Bone marrow (tissue), 2 donors: ENCODE measurements around the gene TOM1L2.
"Not testable (repeated sequence)": the region's sequence is repeated elsewhere in the genome, so short reads cannot be mapped to it uniquely, and the experiment has no call there.

Experiments
- DNase-seq, 2 donors: peaks; one replicate each; lab custom pipeline; 2025; lab: John Stamatoyannopoulos, UW

Gene TOM1L2

GRCh38 chr17:17924131-17924856 lies 47.9 kb downstream of the TOM1L2 start:
- DNase-seq = no peak

GRCh38 chr17:17922070-17922614 lies 50.1 kb downstream of the TOM1L2 start:
- no peak for DNase-seq

DNA sequence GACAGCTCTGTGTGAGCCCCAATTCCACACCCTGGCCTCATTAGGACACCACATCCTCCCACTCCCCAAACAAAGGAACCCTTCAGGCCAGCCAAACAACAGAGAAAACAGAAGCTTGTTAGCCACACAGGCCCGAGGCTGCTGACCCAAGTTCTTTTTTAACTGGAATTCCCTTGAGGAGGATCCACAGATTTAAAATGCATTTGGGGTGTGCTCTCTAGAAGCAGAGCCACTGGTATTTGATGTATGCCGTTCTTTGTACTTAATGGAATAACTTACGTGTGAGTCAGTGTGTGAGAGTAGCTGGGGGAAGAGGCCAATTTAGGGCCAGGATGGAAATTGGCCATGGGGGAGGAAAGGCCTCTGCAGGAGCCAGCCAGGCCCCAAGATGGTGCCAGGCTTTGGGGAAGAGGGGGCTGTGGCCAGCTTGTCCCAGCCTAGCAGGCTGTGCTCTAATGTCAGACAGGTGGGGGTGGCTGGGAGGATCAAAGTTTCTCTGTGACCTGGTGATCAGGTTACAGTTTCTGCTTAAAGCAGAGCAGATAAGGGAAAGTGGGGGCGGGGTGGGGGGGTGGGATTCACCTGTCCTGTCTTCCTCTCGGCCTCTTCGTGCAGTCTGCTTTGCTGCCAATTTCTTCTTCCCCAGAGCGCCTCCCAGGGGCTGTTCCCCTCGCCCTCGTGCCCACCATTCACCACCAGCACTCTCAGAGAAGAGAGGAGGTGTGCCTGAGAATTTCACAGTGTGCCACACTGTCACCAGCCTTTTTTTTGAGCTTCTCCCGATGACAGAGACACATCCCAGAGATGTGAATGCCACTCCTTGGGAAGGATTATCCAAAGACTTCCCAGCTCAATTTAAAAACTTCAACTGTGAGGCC lies 50.8 kb downstream of the TOM1L2 start:
- no peak for DNase-seq

GRCh38 chr17:17919169-17920107 lies 52.8 kb downstream of the TOM1L2 start:
- peak; percentile 7 to 68 for DNase-seq

DNA sequence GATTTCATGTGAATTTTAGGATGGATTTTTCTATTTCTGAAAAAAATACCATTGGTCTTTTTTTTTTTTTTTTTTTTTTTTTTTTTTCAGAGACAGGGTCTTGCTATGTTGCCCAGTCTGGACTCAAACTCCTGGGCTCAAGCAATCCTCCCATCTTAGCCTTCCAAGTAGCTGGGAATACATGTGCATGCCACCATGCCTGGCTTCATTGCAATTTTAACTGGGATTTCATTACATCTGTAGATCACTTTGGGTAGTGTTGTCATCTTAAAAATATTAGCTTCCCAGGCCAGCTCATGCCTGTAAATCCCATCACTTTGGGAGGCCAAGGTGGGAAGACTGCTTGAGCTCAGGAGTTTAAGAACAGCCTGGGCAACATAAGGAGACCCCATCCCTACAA lies 54.8 kb downstream of the TOM1L2 start:
- no peak for DNase-seq

- no peak for DNase-seq
Observed at GRCh38 chr17:17915183-17915582, 57.0 kb downstream of the TOM1L2 start.

DNA sequence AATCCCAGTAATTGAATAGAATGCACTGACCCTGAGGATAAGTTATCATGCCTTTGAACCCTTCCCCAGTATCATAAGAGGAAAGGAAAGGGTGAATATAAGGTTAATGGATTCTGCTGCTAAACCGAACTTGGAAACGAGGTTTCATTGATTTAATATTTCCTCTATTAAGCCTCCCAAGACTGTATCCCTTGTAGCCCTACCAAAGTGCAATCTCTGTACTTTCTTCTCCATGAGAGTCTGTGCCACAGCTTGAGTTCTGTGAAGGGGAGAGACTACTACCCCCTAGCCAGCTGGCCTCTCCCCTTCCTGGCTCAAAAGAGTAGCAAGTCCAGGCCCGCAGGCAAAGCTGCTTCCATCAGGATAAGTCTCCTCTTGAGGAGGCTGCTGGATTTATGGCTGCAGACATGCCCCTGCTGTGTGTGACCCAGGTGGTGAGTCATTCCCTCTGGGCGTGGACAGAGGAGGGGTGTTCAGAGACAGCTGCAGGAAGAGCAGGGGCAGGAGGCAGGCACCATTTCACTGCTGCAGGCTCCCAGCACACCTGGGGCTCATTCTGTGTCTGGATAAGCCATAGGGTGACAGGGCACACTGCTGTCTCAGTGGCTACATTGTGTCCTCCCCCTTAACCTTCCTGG lies 58.4 kb downstream of the TOM1L2 start:
- peak; percentile 6 to 72 for DNase-seq

- DNase-seq = not testable (repeated sequence)
Observed at GRCh38 chr17:17912336-17912735, 59.9 kb downstream of the TOM1L2 start.

- DNase-seq = no peak
Observed at GRCh38 chr17:17911001-17911613, 61.1 kb downstream of the TOM1L2 start.

GRCh38 chr17:17910060-17910459 lies 62.1 kb downstream of the TOM1L2 start:
- DNase-seq = no peak

DNA sequence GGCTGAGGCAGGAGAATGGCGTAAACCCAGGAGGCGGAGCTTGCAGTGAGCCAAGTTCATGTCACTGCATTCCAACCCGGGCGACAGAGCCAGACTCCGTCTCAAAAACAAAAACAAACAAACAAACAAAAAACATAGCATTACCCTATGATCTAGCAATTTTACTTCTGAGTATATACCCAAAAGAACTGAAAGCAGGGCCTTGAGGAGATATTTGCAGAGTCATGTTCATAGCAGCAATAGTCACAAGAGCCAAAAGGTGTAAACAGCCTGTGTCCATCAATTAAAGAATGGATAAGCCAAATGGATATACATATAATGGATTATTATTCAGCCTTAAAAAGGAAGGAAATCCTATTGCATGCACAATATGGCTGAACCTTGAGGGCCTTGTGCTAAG lies 63.1 kb downstream of the TOM1L2 start:
- no peak for DNase-seq

GRCh38 chr17:17907469-17907868 lies 64.7 kb downstream of the TOM1L2 start:
- DNase-seq = no peak

- no peak for DNase-seq
Observed at GRCh38 chr17:17906418-17907215, 65.6 kb downstream of the TOM1L2 start.

DNA sequence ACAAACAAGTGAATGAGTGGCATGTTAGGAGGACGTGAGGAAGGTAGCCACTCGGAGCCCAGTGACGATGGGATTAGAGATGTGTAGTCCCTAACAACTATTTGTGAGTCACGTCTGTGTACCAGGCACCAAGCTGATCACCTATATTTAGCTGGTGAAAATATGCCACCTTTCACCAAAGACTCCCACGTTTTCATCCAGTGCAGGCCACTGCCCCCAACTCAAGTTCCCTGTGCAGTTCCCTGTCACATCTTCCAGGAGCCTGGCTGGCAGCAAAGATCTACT lies 67.2 kb downstream of the TOM1L2 start:
- DNase-seq = no peak

DNA sequence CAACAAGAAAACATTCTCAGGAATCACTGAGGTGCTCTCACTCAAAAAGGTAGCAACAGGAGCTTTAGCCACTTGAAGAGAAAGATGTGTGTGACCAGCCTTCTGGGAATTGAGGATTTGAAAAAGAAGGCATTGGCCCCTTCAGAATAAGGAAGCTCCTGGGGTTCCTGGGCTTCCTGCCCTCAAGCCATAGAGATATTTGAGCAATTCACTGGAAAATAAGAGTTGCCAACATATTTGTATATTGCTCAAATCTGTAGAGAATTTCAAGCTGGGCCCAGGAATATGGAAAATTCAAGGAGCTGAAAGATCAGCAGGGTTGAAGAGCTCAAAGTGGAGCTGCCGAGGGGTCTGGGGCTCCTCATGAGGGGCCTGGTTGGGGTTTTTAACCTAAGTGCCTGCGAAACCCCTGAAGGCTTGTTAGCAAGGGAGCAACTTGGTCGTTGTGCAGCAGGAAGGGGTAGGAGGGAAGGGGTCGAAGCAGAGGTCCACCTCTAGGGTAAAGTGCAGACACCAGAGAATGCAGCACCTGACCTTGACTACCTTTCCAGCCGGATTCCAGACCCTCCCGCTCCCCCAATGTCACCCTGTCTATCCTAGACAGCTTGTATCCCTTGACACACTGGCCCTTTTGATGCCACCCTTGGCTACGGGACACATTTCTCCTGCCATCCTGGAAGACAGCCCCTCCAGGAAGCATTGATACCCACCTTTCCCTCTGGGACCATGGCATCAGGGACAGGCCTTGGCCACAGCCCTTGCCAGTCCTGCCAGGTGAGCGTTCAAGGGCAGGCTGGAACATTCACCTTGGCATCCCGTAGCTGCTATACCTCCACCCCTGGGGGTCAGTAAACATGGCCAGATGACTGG lies 67.8 kb downstream of the TOM1L2 start:
- DNase-seq = no peak

GRCh38 chr17:17902877-17903276 lies 69.3 kb downstream of the TOM1L2 start:
- no peak for DNase-seq

- no peak for DNase-seq
Observed at GRCh38 chr17:17902376-17902775, 69.8 kb downstream of the TOM1L2 start.

GRCh38 chr17:17900615-17901520 lies 71.3 kb downstream of the TOM1L2 start:
- peak in 1 of 2 donors; percentile 5 for DNase-seq
